ENCODE measurements around the gene GNAQ.

GNAQ gene

DNA sequence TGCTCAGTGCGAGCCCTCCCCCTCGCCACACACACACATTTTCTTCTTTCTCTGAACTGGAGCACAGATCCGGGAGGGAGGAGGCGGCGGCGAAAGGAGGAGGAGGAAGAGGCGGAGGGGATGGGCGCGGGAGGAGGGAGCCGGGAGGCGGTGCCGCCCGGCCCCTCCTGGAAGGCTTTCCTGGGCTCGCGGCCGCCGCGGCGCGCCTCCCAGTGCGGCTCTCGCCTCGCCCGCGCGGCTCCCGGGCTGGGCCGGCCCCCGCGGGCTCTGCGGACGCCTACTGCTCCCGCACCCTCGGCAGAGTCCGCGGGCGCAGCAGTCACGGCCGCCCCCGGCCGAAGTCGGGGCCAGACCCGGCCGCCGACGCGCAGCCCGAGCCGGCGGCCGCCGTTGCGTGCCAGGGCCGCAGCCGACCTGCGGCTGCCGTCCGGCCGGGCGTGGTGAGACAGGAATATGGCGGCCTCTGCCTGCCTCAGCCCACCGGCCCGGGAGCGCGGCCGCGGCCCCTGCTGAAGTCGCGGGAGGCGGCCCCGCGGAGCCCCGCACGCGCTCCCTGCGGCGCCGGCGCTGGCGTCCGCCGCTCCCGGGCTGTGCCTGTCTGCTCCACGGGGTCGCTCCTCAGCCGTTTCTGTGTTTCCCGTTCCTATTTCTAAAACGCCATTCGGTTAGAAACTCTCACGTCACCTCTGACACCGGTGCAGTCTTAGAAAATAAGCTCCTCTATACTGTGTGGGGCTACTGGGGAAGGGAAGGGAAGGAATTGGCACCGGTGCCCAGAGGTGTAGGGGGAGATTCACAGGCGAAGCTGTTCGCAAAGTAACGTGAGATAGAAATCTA lies 500 bp upstream of the GNAQ start:
- peak; percentile 52 to 94 (median 88) for DNase-seq

DNA sequence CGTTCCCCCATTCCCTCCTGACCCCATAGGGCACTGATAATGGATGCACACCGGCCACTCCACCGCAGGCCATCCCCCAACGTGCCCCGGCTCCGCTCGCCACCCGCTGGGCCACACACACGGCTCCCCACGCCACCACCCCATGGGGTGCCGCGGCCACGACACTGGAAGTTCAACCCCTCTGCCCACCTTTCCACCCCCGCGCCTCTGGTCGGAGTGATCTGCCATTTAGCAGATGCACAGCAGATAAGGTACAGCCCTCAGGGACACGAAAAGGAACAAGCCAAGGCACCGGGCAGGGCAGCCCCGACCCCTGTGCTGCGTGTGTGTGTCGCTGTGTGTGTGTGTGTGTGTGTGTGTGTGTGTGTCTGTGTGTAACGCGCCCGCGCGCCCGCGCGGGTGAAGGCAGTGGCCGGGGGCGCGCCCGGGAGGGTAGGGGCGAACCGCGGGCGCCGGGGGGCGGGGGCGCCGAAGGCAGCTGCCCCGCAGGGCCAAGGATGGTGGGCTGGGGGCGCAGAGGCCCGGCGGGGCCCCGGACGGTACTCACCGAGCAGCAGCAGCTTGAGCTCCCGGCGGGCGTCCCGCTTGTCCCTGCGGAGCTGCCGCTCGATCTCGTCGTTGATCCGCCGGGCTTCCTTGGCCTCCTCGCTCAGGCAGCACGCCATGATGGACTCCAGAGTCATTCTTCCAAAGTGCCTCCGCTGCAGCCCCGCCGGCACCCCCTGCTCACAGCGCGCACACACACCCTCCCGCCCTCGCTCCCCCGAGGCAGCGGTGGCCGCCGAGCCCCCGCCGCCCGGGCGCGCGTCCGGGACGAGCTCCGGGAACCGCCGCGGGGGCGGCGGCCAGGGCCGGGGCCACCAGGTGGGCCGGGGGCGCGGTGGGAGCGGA lies 813 bp downstream of the GNAQ start:
- peak in 43 of 51 donors; percentile 14 to 87 (median 60) for DNase-seq

DNA sequence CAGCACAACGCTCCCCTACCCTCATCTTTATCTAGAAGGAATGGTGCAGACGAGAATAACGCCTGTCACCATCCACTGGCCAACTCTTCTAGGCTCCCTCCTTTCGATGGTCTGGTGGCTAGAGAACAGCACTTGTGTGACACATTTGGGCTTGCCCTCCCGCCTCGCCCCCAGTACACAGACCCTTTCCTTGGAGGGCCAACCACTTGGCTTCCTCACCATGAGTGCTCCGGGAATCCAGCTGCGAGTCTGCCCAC lies 1.4 kb downstream of the GNAQ start:
- peak in 18 of 51 donors; percentile 18 to 87 (median 55) for DNase-seq

DNA sequence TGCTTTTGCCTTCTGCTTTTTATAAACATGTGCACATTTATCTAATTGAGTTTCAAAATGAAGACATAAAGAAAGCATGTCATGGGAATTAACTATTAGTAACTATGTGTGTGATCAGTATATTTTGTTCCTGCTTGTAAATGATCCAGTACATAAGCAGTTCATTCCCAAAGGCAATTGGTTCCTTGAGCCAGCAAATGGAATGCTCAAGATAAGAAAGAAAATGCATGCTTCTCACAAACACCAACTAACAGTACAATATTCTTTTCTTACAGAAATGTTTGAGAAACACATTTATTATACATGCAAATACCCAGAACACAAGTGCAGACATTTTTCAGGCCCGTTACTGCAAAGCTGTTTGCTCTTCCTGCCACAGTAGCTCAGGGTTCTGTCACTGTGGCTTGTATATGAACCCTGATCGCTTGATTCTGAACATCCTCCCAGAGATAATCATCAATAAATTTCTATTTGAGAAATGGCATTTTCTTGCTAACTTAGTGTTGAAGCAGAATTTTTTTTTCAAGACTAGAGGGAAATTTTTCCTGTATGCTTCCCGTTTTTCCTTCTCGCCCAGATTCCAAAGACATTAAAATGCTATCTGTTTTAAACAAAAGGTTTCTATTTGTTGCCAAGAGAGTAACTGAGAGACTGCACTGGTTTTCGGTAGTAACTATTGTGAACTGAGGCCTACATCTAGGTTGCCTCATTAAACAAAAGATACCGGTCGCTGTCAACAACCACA lies 1.9 kb downstream of the GNAQ start:
- peak in 2 of 51 donors; percentile 66 to 82 for DNase-seq

DNA sequence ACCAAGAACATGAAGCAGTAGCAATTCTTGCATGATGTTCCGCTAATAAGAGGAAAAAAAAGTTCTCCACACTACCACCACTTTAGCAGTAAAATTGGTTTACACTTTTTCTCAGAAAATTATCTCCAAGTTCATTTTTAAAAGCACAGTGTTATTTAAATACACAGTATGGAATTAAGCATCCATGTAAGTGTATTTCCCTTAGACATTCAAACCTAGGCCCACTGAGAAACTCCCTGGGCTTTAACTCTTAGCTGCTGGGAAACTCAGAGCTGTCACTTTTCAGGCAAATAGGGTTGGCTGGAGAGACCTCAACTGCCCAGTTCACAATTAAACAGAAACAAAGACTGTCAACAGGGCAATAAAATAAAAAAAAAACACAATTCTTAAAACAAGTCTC lies 2.7 kb downstream of the GNAQ start:
- DNase-seq = no peak

DNA sequence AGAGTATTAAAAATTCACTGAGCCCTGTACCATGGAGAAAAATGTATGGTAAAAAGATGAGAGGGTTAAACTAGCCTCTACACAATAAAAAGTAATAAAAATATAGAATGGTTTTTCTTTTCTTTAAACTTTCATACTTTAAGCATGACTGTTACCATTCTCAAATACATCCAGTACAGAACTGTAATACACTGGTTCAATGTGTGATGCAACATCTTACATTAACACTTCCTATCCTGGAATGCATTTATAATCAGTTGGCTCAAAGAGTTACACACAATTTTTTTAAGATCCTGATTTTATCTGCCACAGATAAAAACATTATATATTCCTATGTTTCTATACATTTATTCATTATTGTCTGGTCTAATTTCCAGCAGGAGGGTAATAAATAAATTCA lies 4.7 kb downstream of the GNAQ start:
- DNase-seq = no peak

DNA sequence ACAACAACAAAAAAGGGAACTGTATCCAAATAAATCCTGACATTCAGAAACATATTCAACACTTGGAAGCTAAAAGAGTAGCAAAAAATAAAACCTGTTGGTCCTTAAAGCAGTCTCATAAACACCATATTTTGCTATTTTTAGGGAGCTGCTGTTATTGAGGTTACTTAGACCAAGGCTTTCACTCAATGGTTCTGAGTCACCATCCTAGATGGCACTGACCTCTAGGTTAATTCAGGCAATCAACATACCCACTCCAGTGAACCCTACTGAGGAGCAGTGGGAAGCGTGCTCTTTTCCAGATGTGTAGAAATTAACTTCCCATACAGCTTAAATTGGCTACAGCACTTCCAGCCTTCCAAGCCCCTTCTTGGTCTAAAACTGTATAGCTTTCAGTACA lies 5.2 kb downstream of the GNAQ start:
- DNase-seq = peak in 1 of 51 donors; percentile 13

DNA sequence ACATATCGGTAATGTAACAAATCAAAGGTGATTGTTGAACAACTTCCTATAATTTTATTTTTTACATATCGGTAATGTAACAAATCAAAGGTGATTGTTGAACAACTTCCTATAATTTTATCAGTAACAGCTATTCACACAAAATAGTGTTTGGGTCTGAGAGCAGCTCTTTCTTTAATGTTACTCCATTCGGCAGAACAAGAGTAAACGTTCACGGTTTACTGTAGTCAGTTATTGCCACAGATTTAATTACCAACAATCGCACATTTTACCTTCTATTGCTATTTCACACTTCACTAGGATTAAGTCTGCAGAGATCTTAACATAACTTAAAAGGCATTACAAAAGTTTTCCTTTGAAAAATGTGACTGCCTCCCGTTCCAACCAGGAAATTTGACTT lies 6.4 kb downstream of the GNAQ start:
- DNase-seq = no peak

DNA sequence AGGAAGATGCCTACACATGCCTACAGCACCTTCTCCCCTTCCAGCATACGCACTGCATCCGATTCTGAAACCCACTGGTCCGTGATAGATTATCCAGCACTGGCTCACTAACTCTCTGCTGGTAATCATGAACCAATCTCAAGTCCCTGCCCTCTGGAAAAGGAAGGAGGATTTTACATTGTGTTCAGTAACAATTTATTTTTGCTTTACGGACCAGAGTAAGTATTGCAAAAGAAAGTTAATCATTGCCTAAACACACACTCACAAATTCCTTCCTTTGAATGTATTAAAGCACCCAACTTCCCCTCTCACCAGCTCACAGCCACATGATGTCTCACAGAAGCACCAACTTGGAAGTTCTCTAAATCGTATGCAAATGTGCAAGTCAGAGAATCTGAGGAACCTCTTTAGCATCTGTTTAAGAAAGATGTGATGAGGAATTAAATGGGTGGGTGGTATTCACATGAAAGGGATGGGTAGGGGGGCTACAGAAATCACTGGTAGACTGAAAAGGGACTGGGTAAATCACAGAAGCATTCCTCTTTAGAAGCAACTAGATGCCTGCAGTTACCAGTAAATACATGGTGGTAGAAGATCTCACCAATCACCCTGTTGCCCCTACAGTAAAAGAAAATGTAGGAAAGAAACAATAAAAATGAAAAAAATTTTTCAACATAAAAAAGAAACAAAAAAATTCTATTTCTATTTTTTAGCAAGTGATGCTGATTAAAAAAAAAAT lies 8.4 kb downstream of the GNAQ start:
- DNase-seq = peak in 4 of 51 donors; percentile 7 to 43 (median 27)

DNA sequence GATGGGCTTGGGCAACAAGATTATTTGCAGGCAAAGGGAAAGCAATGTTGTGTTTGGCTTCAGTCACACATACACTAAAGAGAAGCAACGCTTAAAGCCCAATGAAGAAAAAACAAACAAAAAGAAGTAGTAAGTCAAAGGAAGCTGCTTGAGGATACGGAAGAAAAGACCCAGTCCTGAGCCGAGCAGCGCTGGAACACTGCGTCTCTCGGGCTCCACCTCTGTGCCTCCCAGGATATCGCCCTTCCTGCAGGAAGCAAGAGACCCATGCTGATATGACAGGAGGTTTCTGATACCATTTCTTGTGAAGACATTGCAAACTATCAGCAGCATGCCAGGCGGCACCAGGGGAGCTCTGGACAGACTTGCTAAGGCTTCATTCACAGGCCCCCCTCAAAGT lies 9.9 kb downstream of the GNAQ start:
- DNase-seq = peak in 20 of 51 donors; percentile 4 to 42 (median 20)

DNA sequence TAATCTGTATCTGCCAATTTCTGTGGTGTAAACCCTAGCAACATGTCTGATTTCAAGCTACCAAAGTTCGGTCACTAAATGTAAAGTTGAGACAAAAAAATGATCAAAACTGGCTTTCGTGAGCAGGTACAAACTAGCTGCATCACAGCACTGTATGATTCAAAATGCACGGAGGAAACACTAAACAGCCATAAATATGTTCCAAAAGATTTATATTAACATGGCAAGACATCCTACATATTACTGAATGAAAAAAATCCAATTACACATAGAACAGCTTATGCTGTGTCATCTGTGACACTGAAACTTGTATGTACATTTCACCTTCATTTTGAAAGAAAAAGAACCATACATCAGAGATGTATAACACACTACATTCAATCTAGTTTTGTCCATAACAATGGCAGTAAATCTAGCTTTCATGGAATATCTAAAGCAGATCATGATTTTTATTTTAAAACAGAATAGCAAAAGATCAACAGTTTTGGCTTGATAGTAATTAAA lies 14.4 kb downstream of the GNAQ start:
- no peak for DNase-seq

DNA sequence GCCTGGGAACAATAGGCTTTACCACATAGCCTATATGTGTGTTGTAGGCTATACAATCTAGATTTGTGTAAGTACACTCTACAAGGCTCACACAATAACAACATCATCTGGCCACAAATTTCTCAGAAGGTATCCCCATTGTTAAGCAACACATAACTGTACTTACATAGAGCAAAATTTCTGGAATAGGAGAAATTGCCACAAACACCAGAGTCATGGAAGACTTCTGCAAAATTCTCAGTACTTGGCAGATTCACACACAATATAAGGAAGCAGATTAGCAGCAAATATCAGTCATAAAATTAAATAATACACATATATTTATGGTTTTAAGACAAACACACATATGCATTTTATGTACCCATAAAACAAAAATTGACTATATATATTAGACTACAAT lies 16.4 kb downstream of the GNAQ start:
- DNase-seq = no peak

DNA sequence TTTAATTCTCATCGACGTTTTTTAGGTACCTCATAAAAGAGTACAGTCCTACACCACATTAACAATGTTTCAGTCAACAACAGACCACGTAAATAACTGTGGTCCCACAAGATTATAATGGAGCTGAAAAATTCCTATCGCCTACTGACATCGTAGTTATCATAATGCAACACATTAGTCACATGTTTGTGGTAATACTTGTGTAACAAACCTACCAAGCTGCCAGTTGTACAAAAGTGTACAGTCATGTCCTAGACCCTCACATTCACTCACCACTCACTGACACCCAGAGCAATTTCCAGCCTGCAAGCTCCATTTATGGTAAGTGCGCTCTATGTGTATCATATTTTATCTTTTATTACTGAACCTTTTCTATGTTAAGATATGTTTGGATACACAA lies 16.8 kb downstream of the GNAQ start:
- DNase-seq = no peak

DNA sequence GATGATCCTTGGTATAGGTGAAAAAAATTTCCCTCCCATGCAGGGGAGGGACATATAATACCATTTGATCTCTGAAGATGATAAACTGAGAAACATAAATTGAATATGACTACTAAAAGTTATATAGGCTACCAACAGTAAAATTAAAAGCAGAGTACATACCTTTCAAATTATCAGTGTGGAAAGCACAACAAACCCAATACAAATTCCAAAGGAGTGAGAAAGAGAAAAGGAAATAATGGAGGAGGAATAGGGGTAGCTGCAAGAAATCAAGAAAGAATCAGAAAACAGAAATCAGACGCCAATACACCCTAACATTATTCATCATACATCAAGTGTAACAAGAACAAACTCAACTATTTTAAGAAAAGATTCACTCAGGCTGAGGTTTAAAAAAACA lies 17.7 kb downstream of the GNAQ start:
- DNase-seq = no peak

DNA sequence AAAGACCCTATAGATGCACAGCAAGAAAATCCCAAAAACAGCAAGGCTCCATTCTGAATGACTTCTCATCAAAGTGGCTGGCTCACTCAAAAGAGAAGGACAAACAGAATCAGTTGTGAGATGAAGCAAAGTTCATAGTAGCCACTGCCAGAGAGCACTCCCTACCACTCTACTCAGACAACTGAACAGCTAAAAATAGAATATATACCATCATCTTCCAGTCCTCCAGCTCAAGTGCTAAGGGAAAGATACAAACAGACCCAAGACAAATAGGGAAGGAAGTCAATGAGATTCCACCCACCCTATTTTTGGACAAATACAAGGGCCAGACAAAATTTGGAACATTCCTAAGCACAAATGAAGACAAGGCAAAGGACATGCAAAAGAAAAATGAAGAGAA lies 20.6 kb downstream of the GNAQ start:
- DNase-seq = no peak

DNA sequence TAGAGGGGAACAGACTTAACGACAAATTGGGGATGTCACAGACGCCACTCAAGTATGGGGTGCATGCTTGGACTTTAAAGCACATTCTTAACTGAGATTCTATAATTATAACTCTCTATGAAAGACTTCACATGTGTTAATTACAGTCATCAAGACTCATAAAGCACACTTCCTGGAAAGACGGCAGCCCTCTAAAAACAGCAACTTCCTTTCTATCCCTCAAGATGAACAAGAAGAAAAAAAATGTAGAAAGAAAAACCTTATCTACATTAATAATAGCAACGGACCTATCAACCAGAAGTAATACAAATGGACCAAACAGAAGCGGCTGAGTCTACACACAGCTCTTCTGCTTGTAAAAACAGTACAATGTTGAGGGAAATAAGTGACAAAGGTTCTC lies 21.2 kb downstream of the GNAQ start:
- no peak for DNase-seq

DNA sequence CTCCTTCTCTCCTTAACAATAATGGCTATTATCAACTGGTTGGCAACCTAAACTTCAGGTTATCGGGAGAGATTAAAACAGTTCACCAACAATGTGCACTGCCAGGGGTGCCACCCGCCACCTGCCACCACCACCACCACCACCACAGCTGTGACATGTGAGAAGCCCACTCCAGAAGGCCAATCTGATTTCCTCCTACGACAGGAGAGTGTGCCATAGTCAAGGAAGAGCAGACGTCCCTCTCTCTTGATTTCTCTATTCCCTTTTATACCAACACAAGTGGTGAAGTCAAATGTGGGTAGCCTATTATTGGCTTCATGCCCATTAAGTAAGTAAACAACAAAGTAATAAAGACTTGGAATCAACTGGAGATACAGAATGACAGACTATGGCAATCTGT lies 22.4 kb downstream of the GNAQ start:
- DNase-seq = no peak

DNA sequence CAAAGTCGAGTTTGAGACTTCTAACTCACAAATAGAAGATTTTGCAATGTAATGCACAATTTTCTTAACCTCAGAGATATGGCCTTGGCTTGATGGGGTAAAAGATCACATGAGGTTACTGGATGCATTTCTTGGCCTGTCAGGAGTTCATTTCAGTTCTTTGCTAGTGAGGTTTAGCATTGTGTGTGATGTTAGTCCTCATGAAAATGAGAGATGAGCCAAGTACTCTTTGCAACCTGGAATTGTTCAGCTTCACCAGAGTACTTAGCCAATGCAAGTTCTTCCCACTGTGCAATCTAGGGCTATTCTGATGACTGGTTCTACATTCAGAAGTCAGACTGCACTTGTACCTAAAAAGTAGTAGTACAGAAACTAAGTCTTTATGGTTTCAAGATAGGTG lies 24.9 kb downstream of the GNAQ start:
- DNase-seq = no peak

DNA sequence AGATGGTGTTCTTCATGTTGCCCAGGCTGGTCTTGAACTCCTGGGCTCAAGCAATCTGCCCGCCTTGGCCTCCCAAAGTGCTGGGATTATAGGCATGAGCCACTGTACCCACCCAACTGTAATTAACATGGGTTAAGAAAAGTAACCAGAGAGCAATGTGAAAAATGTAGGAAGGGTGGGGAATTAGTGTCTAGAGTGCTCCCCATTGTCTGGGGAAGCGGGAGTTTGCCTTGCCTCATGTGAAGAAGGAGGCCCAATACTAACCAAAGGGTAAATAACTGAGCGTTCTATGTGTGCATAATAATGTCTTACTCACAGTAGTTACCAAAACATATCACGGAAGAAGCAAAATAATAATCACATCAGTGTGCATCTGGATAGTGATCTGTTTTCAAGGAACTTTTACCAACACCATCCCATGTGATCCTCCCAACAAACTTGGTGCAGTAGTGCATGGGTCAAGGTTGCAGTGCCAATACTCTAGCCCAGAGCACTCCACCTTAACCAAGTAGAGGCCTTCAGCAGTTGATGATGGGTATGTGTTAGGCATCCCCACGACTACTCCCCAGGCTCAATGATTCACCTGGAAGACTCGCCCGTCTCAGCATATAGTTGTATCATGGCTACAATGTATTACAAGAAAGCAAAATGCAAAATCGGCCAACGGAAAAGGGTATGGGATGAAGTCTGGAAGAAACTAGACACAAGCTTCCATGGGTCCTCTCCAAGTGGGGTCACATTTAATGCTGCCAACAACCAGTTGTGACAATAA lies 26.2 kb downstream of the GNAQ start:
- no peak for DNase-seq

DNA sequence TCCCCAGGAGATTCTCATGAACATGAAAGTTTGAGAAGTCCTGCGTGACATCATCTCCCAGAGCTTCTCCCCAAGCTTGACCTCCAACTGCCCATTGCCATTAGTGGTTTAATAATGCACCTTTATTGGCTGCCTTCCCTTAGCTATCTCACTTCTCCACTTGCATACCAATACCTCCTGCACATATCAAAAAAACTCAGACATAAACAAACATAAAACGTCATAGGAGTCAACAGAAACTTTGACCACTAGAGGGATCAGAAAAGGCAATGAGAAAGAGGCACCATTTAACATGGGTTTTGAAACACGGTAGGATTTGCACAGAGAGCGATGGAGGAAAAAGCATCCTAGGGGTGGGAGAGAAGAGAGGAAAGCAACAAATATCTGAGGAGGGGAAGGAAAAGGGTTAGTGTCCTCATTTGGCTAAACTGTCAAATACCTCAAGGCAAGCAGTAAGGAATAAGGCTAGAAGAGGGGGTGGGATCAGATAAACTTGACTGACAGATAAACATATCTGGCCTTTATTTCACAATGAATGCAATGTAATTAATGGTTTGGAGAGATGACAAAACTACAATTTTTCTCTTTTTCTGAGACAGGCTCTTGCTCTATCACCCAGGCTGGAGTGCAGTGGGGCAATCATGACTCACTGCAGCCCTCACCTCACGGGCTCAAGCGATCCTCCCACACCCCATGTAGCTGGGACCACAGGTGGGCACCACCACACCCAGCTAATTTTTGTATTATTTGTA lies 27.0 kb downstream of the GNAQ start:
- no peak for DNase-seq

Measured in hypothalamus (tissue), 51 donors.